Parathyroid adenoma (tissue), 2 donors: ENCODE results near the gene MAP2K5.

Source experiments
- H2AFZ ChIP-seq: fragments of 300-600 bp; sonication (generic); one replicate; pipeline ENCODE4 v1.7.0; 2017; ENCODE audit warnings: antibody characterized with exemption, mild to moderate bottlenecking
- H3K27ac ChIP-seq: fragments of 300-600 bp; sonication (generic); one replicate; pipeline ENCODE4 v1.7.0; 2017
- H3K27me3 ChIP-seq: fragments of 300-600 bp; sonication (generic); one replicate; pipeline ENCODE4 v1.7.0; 2017; ENCODE audit warnings: low read length; ENCODE audit not compliant: control insufficient read depth, insufficient read depth
- H3K36me3 ChIP-seq: fragments of 300-600 bp; sonication (generic); one replicate; pipeline ENCODE4 v1.7.0; 2017; ENCODE audit warnings: low read length; ENCODE audit not compliant: control insufficient read depth, insufficient read depth
- H3K4me1 ChIP-seq: fragments of 300-600 bp; sonication (generic); one replicate; pipeline ENCODE4 v1.7.0; 2017; ENCODE audit warnings: control low read depth
- H3K4me2 ChIP-seq: fragments of 300-600 bp; sonication (generic); one replicate; pipeline ENCODE4 v1.7.0; 2017; ENCODE audit warnings: low read length
- H3K4me3 ChIP-seq: fragments of 300-600 bp; sonication (generic); one replicate; pipeline ENCODE4 v1.7.0; 2017; ENCODE audit warnings: low read depth, low read length
- H3K79me2 ChIP-seq: fragments of 300-600 bp; sonication (generic); one replicate; pipeline ENCODE4 v1.7.0; 2017; ENCODE audit warnings: control low read depth
- H3K9ac ChIP-seq: fragments of 300-600 bp; sonication (generic); one replicate; pipeline ENCODE4 v1.7.0; 2017; ENCODE audit warnings: mild to moderate bottlenecking
- H3K9me3 ChIP-seq: fragments of 300-600 bp; sonication (generic); one replicate; pipeline ENCODE4 v1.7.0; 2017; ENCODE audit warnings: low read length; ENCODE audit not compliant: control insufficient read depth
- TF ChIP-seq, protein P1 (sequence below): fragments of 300-600 bp; sonication (generic); IDR thresholded peaks from one replicate; pipeline ENCODE4 v1.7.0; 2017; ENCODE audit warnings: antibody characterized with exemption, mild to moderate bottlenecking
- donor health status: primary hyperparathyroidism.

The MAP2K5 gene

GRCh38 chr15:67559576-67559975, 17.1 kb downstream of the MAP2K5 start:
- Histone ChIP-seq H3K4me3 (no peak overlapping the region), H3K36me3 (no peaks in the 10 kb centered on the region), H3K9me3 (no peaks in the 10 kb centered on the region), H3K27ac (no peak overlapping the region), H2AFZ (no peak overlapping the region), H3K79me2 (peaks cover 3% of the 10 kb centered on the region), H3K27me3 (no peaks in the 10 kb centered on the region), H3K4me1 (peaks cover 8% of the 10 kb centered on the region), H3K9ac (no peak overlapping the region), H3K4me2 (no peak overlapping the region)
- TF ChIP-seq, protein P1, sequence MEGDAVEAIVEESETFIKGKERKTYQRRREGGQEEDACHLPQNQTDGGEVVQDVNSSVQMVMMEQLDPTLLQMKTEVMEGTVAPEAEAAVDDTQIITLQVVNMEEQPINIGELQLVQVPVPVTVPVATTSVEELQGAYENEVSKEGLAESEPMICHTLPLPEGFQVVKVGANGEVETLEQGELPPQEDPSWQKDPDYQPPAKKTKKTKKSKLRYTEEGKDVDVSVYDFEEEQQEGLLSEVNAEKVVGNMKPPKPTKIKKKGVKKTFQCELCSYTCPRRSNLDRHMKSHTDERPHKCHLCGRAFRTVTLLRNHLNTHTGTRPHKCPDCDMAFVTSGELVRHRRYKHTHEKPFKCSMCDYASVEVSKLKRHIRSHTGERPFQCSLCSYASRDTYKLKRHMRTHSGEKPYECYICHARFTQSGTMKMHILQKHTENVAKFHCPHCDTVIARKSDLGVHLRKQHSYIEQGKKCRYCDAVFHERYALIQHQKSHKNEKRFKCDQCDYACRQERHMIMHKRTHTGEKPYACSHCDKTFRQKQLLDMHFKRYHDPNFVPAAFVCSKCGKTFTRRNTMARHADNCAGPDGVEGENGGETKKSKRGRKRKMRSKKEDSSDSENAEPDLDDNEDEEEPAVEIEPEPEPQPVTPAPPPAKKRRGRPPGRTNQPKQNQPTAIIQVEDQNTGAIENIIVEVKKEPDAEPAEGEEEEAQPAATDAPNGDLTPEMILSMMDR, result no peak

- TF ChIP-seq, protein P1, result no peak
- Histone ChIP-seq H3K4me2 (no peak overlapping the region), H3K4me1 (peaks cover 8% of the 10 kb centered on the region), H3K9me3 (no peaks in the 10 kb centered on the region), H3K27ac (no peak overlapping the region), H2AFZ (no peak overlapping the region), H3K4me3 (no peak overlapping the region), H3K9ac (no peak overlapping the region), H3K79me2 (peaks cover 3% of the 10 kb centered on the region), H3K27me3 (no peaks in the 10 kb centered on the region), H3K36me3 (no peaks in the 10 kb centered on the region)
These were observed 17.8 kb downstream of the MAP2K5 start for GRCh38 chr15:67560320-67560719.

- TF ChIP-seq, protein P1, result no peak
- Histone ChIP-seq H3K9me3 (no peaks in the 10 kb centered on the region), H3K27ac (no peak overlapping the region), H3K79me2 (peaks cover 3% of the 10 kb centered on the region), H3K9ac (no peak overlapping the region), H3K36me3 (no peaks in the 10 kb centered on the region), H2AFZ (no peak overlapping the region), H3K4me1 (peaks cover 8% of the 10 kb centered on the region), H3K27me3 (no peaks in the 10 kb centered on the region), H3K4me3 (no peak overlapping the region), H3K4me2 (no peak overlapping the region)
These were observed 20.6 kb downstream of the MAP2K5 start for GRCh38 chr15:67563092-67563491.

- peaks cover 2% of the 10 kb centered on the region for H3K79me2 ChIP-seq
- no peak overlapping the region for H2AFZ ChIP-seq
- H3K36me3 ChIP-seq, result no peaks in the 10 kb centered on the region
- H3K4me1 ChIP-seq, result peaks cover 8% of the 10 kb centered on the region
- H3K4me2 ChIP-seq, result no peak overlapping the region
- H3K9me3 ChIP-seq, result no peaks in the 10 kb centered on the region
- H3K27me3 ChIP-seq, result no peaks in the 10 kb centered on the region
- TF ChIP-seq, protein P1, result no peak
- H3K9ac ChIP-seq, result no peak overlapping the region
- H3K27ac ChIP-seq, result no peak overlapping the region
- no peak overlapping the region for H3K4me3 ChIP-seq
These were observed 21.8 kb downstream of the MAP2K5 start for GRCh38 chr15:67564021-67564967.
